ENCODE measurements around the gene TCEAL6. TPM values are rescaled to one million over a fixed set of nuclear protein-coding genes. Genes with fewer than 3 reads are reported as not detected.
"Not testable (repeated sequence)": the region's sequence is repeated elsewhere in the genome, so short reads cannot be mapped to it uniquely, and the experiment has no call there.

Gene TCEAL6
- total RNA-seq, 4 donors from 2014 or later: not detected

- H3K27me3 ChIP-seq: no peaks in the 10 kb centered on the region
- WGBS, 2 donors (ENCODE audit: low coverage in 1 of 2): 33 to 51% methylated on average over 1 to 8 of the region's 8 CpGs
- no peak for DNase-seq
- no peaks in the 10 kb centered on the region for H3K36me3 ChIP-seq
- no peak overlapping the region for H3K4me3 ChIP-seq
- H3K4me1 ChIP-seq: no peaks in the 10 kb centered on the region
- peak overlapping the region in 2 of 4 donors; percentile 45 to 67 for H3K27ac ChIP-seq
- intact Hi-C loops (cut with DNase I; ENCODE audit: low total_unique reads): no loop called here
- TF ChIP-seq EP300 (IDR thresholded peaks at IDR 0.05; ENCODE audit: low read depth) (no peak), POLR2AphosphoS5 (IDR thresholded peaks at IDR 0.05) (no peak), CTCF (IDR thresholded peaks at IDR 0.05) (no peak), POLR2A (IDR thresholded peaks at IDR 0.05) (no peak)
- in situ Hi-C loops (cut with MboI; ENCODE audit: low pct_ligation_motif_present in 1 of 4, low pct_unique_long_range_greater_than_20kb in 1 of 4, low sequenced_read_pairs in 3 of 4): no loop called here
- no peaks in the 10 kb centered on the region for H3K9me3 ChIP-seq
Measured at GRCh38 chrX:102126863-102127262, 15.4 kb downstream of the TCEAL6 start.

- H3K27me3 ChIP-seq; H3K9me3 ChIP-seq; DNase-seq; H3K4me1 ChIP-seq; intact Hi-C loops (cut with DNase I; ENCODE audit: low total_unique reads); H3K36me3 ChIP-seq; in situ Hi-C loops (cut with MboI; ENCODE audit: low pct_ligation_motif_present in 1 of 4, low pct_unique_long_range_greater_than_20kb in 1 of 4, low sequenced_read_pairs in 3 of 4): not testable (repeated sequence)
- Histone ChIP-seq H3K27ac (peak overlapping the region in 3 of 4 donors; percentile 9 to 67 (median 45)), H3K4me3 (peak overlapping the region in 1 of 4 donors; percentile 27)
- WGBS, 2 donors (ENCODE audit: low coverage in 1 of 2): 51% methylated on average over 21 of the region's 21 CpGs; no CpG with 5 or more reads in 1 of the 2 donors
Measured at GRCh38 chrX:102126080-102126818, 16.0 kb downstream of the TCEAL6 start.

GRCh38 chrX:102125436-102125835, 16.8 kb downstream of the TCEAL6 start, which contains the start of gene TCEAL2:
TCEAL2 (plus strand) TSS chrX:102125679; CDS start chrX:102126831, 1,152 bp downstream.
- 30% methylated on average over 23 of the region's 38 CpGs; no CpG with 5 or more reads in 1 of the 2 donors for WGBS, 2 donors (ENCODE audit: low coverage in 1 of 2)
- intact Hi-C loops (cut with DNase I; ENCODE audit: low total_unique reads); H3K9me3 ChIP-seq; H3K36me3 ChIP-seq; in situ Hi-C loops (cut with MboI; ENCODE audit: low pct_ligation_motif_present in 1 of 4, low pct_unique_long_range_greater_than_20kb in 1 of 4, low sequenced_read_pairs in 3 of 4); H3K4me1 ChIP-seq; H3K27me3 ChIP-seq; DNase-seq: not testable (repeated sequence)
- peak within 1 kb of the TSS in 1 of 4 donors; percentile 27 for H3K4me3 ChIP-seq
- H3K27ac ChIP-seq: peak within 1 kb of the TSS in 3 of 4 donors; percentile 9 to 67 (median 45)

- DNase-seq; H3K9me3 ChIP-seq; in situ Hi-C loops (cut with MboI; ENCODE audit: low pct_ligation_motif_present in 1 of 4, low pct_unique_long_range_greater_than_20kb in 1 of 4, low sequenced_read_pairs in 3 of 4); H3K27me3 ChIP-seq; H3K4me1 ChIP-seq; intact Hi-C loops (cut with DNase I; ENCODE audit: low total_unique reads); H3K36me3 ChIP-seq: not testable (repeated sequence)
- 40% methylated on average over 8 of the region's 10 CpGs; no CpG with 5 or more reads in 1 of the 2 donors for WGBS, 2 donors (ENCODE audit: low coverage in 1 of 2)
- Histone ChIP-seq H3K27ac (peak overlapping the region in 1 of 4 donors; percentile 14), H3K4me3 (peak overlapping the region in 1 of 4 donors; percentile 25)
Measured at GRCh38 chrX:102125014-102125413, 17.3 kb downstream of the TCEAL6 start.

GRCh38 chrX:102115748-102116147, 26.5 kb downstream of the TCEAL6 start:
- no peak for DNase-seq
- in situ Hi-C loops (cut with MboI; ENCODE audit: low pct_ligation_motif_present in 1 of 4, low pct_unique_long_range_greater_than_20kb in 1 of 4, low sequenced_read_pairs in 3 of 4): no loop called here
- 100% methylated on average over 2 of the region's 2 CpGs; no CpG with 5 or more reads in 1 of the 2 donors for WGBS, 2 donors (ENCODE audit: low coverage in 1 of 2)
- intact Hi-C loops (cut with DNase I; ENCODE audit: low total_unique reads): no loop called here
- no peak overlapping the region for H3K27ac ChIP-seq
- no peaks in the 10 kb centered on the region for H3K27me3 ChIP-seq
- H3K9me3 ChIP-seq: no peaks in the 10 kb centered on the region
- TF ChIP-seq CTCF (IDR thresholded peaks at IDR 0.05) (no peak), EP300 (IDR thresholded peaks at IDR 0.05; ENCODE audit: low read depth) (no peak), POLR2A (IDR thresholded peaks at IDR 0.05) (no peak), POLR2AphosphoS5 (IDR thresholded peaks at IDR 0.05) (no peak)
- no peak overlapping the region for H3K4me3 ChIP-seq
- H3K4me1 ChIP-seq: no peaks in the 10 kb centered on the region
- H3K36me3 ChIP-seq: no peaks in the 10 kb centered on the region

All from transverse colon (tissue), 4 donors.